GM08714 (cell line): ENCODE measurements around the gene EIPR1.

ENCODE experiments used
- H3K4me3 ChIP-seq: fragments of 200-500 bp; sonication (Bioruptor generic); 2 replicates; pipeline ENCODE4 v1.5.1; 2014; ENCODE audit warnings: mild to moderate bottlenecking, low read length, inconsistent platforms
- ZNF274 ChIP-seq: IDR thresholded peaks from 2 replicates; pipeline ENCODE4 v1.6.1; 2012; ENCODE audit warnings: mild to moderate bottlenecking, low read depth, low read length

EIPR1 gene

DNA sequence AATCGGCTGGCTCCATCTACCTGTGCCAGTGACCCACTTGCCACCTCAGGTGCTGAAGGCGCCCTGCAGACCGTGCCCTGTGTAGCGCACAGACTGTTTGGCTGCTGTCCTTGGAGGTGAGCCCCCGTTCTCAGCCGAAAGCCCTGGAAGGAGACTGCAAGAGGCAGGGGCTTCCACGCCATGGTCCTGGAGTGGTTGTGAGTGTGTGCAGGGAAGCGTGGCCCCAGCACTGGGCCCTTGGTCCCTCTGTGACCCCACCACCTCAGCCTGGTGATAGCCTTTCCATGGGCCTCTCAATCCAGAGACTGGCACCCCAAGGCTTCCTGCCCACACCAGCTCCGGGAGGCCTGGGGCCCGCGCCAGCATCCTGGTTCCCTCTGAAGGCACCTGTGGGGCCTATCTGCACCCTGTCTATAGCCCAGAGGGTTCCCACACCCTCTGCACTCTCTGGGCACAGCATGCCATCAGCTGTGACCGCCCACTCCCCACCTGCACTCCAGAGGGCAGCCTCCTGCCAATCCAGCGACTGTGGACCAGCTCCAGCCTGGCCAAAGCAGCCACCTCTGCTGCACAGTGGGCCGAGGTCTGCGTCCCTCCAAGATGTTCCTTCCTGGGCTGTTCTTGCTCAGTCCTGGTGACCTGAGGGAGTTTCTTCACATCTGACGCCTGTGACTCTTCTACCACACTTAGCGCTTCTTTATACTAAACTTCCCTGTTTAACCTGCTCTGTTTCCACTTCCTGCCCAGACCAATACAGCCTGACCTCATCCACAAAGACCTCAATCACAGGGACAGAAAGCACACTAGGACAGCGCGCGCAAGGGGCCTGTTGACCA is 109.5 kb downstream of the EIPR1 start:
- no peak for TF ChIP-seq ZNF274
- H3K4me3 ChIP-seq, result no peak overlapping the region

- H3K4me3 ChIP-seq, result no peak overlapping the region
- no peak for TF ChIP-seq ZNF274
Observed at GRCh38 chr2:3266925-3267867, 110.4 kb downstream of the EIPR1 start.

GRCh38 chr2:3265981-3266924 is 111.4 kb downstream of the EIPR1 start:
- TF ChIP-seq ZNF274, result no peak
- no peak overlapping the region for H3K4me3 ChIP-seq

GRCh38 chr2:3265471-3265870 is 112.1 kb downstream of the EIPR1 start:
- no peak overlapping the region for H3K4me3 ChIP-seq
- no peak for TF ChIP-seq ZNF274

- no peak for TF ChIP-seq ZNF274
- H3K4me3 ChIP-seq, result no peak overlapping the region
Observed at GRCh38 chr2:3264010-3264744, 113.4 kb downstream of the EIPR1 start.

- no peak for TF ChIP-seq ZNF274
Observed at GRCh38 chr2:3263487-3263886, 114.1 kb downstream of the EIPR1 start.

GRCh38 chr2:3262437-3263388 is 114.9 kb downstream of the EIPR1 start:
- H3K4me3 ChIP-seq, result no peak overlapping the region
- TF ChIP-seq ZNF274, result no peak

More at GRCh38 chr2:3263487-3263886, 114.1 kb downstream of the EIPR1 start:
- H3K4me3 ChIP-seq, result no peak overlapping the region

- TF ChIP-seq ZNF274, result no peak
- no peak overlapping the region for H3K4me3 ChIP-seq
Observed at GRCh38 chr2:3261511-3261910, 116.1 kb downstream of the EIPR1 start.

GRCh38 chr2:3260959-3261358 is 116.7 kb downstream of the EIPR1 start:
- no peak overlapping the region for H3K4me3 ChIP-seq
- TF ChIP-seq ZNF274, result no peak

- no peak overlapping the region for H3K4me3 ChIP-seq
- no peak for TF ChIP-seq ZNF274
Observed at GRCh38 chr2:3257826-3258225, 119.8 kb downstream of the EIPR1 start.

- no peak for TF ChIP-seq ZNF274
- no peak overlapping the region for H3K4me3 ChIP-seq
Observed at GRCh38 chr2:3257166-3257565, 120.5 kb downstream of the EIPR1 start.

GRCh38 chr2:3256605-3257004 is 121.0 kb downstream of the EIPR1 start:
- no peak overlapping the region for H3K4me3 ChIP-seq
- no peak for TF ChIP-seq ZNF274
